ENCODE measurements around the gene PDIK1L.

- TF ChIP-seq, protein P1, sequence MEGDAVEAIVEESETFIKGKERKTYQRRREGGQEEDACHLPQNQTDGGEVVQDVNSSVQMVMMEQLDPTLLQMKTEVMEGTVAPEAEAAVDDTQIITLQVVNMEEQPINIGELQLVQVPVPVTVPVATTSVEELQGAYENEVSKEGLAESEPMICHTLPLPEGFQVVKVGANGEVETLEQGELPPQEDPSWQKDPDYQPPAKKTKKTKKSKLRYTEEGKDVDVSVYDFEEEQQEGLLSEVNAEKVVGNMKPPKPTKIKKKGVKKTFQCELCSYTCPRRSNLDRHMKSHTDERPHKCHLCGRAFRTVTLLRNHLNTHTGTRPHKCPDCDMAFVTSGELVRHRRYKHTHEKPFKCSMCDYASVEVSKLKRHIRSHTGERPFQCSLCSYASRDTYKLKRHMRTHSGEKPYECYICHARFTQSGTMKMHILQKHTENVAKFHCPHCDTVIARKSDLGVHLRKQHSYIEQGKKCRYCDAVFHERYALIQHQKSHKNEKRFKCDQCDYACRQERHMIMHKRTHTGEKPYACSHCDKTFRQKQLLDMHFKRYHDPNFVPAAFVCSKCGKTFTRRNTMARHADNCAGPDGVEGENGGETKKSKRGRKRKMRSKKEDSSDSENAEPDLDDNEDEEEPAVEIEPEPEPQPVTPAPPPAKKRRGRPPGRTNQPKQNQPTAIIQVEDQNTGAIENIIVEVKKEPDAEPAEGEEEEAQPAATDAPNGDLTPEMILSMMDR (IDR thresholded peaks at IDR 0.05; ENCODE audit: insufficient read depth, low read depth, low read length): no peak
- no peak for TF ChIP-seq EZH2 (IDR thresholded peaks at IDR 0.05; ENCODE audit: insufficient read depth, low read length)
These were observed 32.5 kb upstream of the PDIK1L start for GRCh38 chr1:26079178-26079563.
